ENCODE measurements around the gene AK8. TPM values are rescaled to one million over a fixed set of nuclear protein-coding genes. Genes with fewer than 3 reads are reported as not detected.

Gene AK8
- total RNA-seq, 1 donor from 2014 or later, result 0.22 TPM

- no peak overlapping the region for H3K27ac Mint-ChIP-seq (ENCODE audit: unreplicated experiment)
- H3K36me3 Mint-ChIP-seq (ENCODE audit: low read depth), result no peaks in the 10 kb centered on the region
- peaks cover 3% of the 10 kb centered on the region for H3K4me1 Mint-ChIP-seq (ENCODE audit: low read depth)
- peak; percentile 27 for DNase-seq (ENCODE audit: low spot score)
- no peaks in the 10 kb centered on the region for H3K27me3 Mint-ChIP-seq (ENCODE audit: low read depth)
- H3K9me3 Mint-ChIP-seq (ENCODE audit: low read depth), result no peaks in the 10 kb centered on the region
- no peak overlapping the region for H3K4me3 Mint-ChIP-seq (ENCODE audit: unreplicated experiment)
- TF ChIP-seq CTCF (IDR thresholded peaks at IDR 0.05), result no peak
These were observed 35.7 kb downstream of the AK8 start for GRCh38 chr9:132842124-132843044.

DNA sequence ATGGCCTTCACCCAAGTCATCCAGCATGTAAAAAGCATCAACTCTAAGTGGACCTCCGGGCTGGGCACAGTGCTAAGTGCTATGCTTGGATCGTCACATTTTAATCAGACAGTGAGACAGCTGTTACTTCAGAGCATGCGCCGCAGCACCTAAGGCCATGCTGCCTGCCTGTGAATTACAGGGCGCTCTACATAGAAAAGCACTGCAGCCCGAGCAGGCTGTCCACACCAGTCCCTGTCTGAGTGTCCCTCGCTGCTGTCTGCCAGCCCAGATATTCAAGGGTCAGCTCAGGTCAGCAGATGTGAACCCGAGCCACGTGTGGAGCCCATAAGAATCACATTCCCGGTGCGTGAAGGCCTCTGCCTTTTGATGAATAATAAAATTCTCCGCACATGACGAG, 37.1 kb downstream of the AK8 start:
- no peak for TF ChIP-seq CTCF (IDR thresholded peaks at IDR 0.05)
- no peaks in the 10 kb centered on the region for H3K27me3 Mint-ChIP-seq (ENCODE audit: low read depth)
- DNase-seq (ENCODE audit: low spot score), result peak; percentile 42
- no peak overlapping the region for H3K27ac Mint-ChIP-seq (ENCODE audit: unreplicated experiment)
- H3K4me1 Mint-ChIP-seq (ENCODE audit: low read depth), result peaks cover 3% of the 10 kb centered on the region
- no peak overlapping the region for H3K4me3 Mint-ChIP-seq (ENCODE audit: unreplicated experiment)
- no peaks in the 10 kb centered on the region for H3K36me3 Mint-ChIP-seq (ENCODE audit: low read depth)
- H3K9me3 Mint-ChIP-seq (ENCODE audit: low read depth), result no peaks in the 10 kb centered on the region

DNA sequence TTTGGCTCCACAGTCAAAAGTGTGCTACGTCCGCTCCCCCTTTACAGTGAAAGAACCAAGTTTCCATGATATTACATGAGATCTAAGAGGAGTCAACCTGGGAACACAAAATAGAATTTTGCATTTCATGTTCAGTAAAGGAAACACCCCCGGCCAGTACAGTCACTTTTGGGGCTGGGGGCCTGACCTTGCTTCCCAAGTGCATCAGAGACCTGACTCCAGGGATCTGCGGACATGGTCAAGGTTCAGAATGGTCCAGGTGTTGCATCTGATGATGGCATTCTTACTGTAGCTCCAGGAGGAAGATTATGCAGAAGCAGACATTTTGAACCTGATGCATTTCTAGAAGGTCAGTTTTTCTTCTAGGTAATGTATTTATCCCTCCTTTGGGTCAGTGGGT, 39.8 kb downstream of the AK8 start:
- no peak for TF ChIP-seq CTCF (IDR thresholded peaks at IDR 0.05)
- Mint-ChIP-seq H3K4me1 (ENCODE audit: low read depth) (peaks cover 3% of the 10 kb centered on the region), H3K9me3 (ENCODE audit: low read depth) (no peaks in the 10 kb centered on the region), H3K36me3 (ENCODE audit: low read depth) (peaks cover 2% of the 10 kb centered on the region), H3K27ac (ENCODE audit: unreplicated experiment) (no peak overlapping the region), H3K27me3 (ENCODE audit: low read depth) (peaks cover 7% of the 10 kb centered on the region), H3K4me3 (ENCODE audit: unreplicated experiment) (no peak overlapping the region)
- peak; percentile 30 for DNase-seq (ENCODE audit: low spot score)

DNA sequence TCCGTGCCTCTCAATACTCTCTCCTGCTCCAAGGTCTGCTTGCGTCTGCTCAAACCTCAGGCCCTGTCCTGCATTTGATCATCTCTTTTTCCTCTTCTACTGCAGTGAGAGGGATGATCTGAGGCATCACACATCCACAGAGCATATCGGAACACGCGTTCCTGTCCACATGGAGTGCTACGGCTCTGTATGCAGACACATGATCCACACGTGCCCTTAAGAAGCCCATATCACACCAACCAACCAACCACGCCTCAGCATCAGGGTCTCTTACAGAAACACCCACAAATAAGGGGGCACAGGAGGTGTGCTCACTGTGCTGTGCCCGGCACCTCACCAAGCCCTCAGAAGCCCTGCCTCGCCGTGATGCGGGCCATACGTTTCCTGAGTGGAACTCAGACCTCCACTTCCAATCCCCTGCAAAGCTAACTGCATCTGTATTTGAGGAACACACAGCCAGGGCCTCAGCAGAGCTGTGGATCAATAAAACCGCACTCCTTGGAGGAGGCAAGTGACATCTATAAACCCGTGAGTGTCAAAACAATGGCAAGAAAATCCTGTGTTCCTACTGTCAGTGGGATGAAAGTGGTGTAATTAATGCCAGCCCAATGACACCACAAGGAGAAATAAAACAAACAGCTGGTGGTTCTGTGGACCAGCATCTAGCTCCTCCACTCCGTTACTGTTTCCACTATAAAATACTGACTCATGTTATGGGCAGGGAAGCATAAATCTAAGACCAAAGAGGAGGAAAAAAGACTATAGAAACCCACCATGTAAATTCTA, 40.4 kb downstream of the AK8 start:
- H3K27me3 Mint-ChIP-seq (ENCODE audit: low read depth), result peaks cover 9% of the 10 kb centered on the region
- peak; percentile 42 for DNase-seq (ENCODE audit: low spot score)

More for the DNA sequence above, 40.4 kb downstream of the AK8 start:
- Mint-ChIP-seq H3K27ac (ENCODE audit: unreplicated experiment) (no peak overlapping the region), H3K36me3 (ENCODE audit: low read depth) (peaks cover 2% of the 10 kb centered on the region), H3K9me3 (ENCODE audit: low read depth) (no peaks in the 10 kb centered on the region), H3K4me1 (ENCODE audit: low read depth) (peaks cover 3% of the 10 kb centered on the region), H3K4me3 (ENCODE audit: unreplicated experiment) (no peak overlapping the region)
- no peak for TF ChIP-seq CTCF (IDR thresholded peaks at IDR 0.05)

Data from chondrocyte (in vitro differentiated cells).